ENCODE results near the gene CIP2A. TPM values are rescaled to one million over a fixed set of nuclear protein-coding genes. Genes with fewer than 3 reads are reported as not detected.
"Not testable (repeated sequence)": the region's sequence is repeated elsewhere in the genome, so short reads cannot be mapped to it uniquely, and the experiment has no call there.

The CIP2A gene
- 49.7 and 54.0 TPM in 2 replicates for total RNA-seq

DNA sequence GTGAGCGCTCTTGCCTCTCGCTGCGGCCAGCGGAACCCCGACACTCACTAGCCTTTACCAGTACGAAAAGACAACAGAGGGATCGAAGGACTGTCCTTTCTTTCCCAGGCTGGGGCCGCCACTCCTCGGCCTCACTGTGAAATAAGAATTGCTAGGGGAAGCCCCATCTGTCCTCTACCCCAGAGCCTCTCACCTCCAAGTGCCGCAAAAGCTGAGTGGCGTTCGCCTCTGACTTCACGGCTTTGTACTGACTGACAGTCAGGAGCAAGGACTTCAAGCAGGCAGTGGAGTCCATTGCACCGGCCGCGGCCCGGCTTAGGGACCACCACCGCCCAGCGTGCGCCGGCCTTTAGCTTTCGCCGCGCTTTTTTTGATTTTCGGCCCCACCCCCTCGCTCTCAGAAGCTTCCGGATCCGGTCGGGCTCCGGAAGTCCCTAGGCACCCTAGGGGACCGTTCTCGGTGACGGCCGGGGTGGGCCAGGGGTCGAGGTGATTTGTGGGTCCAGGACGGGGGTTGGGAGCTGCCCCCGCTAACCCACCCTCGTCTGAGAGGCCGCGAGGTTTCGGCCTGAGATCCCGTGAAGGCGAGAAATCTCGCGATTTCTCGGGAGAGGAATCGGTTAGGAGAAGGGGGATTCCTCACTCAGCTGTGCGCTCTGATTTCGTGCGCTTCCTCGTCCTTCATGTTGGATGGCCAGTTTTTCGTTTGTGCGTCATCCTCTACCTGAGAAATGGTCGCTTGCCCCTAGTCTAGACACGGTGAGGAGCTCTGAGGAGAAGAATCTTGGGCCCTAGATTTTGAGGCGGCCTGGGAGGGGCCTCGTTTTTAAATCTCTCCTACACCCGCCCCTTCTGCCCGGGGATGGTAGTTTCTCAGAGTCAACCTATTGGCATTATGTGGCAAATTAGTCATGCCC lies at the start of gene CIP2A, which contains the start of gene DZIP3:
Gene CIP2A, minus strand, starts transcription at position 358 of the 917 bp plus-strand sequence. Its CDS starts 63 bp downstream, at position 295.
Gene DZIP3, plus strand, starts transcription at position 642 of the 917 bp plus-strand sequence. CDS start 15,685 bp downstream, outside the sequence.
- Mint-ChIP-seq H3K4me1 (ENCODE audit: low read depth) (peaks cover 65% of the 10 kb centered on the region), H3K9me3 (no peaks in the 10 kb centered on the region), H3K27ac (peak within 1 kb of the TSS; percentile 95), H3K27me3 (ENCODE audit: insufficient read depth) (no peaks in the 10 kb centered on the region), H3K4me3 (peak within 1 kb of the TSS; percentile 94), H3K36me3 (ENCODE audit: low read depth) (peaks cover 15% of the 10 kb centered on the region)
- DNase-seq (ENCODE audit: low spot score): peak; percentile 80
- intact Hi-C loops (cut with micrococcal nuclease): loop anchor here (1.0 to 10.0 kb wide), 14 partner anchors 9 to 1215 kb away; partner anchors contain the start of genes BBX, CD47, HHLA2 and IFT57

GRCh38 chr3:108629974-108630373 lies 40.7 kb upstream of the CIP2A start:
- Mint-ChIP-seq H3K36me3 (ENCODE audit: low read depth) (peaks cover 5% of the 10 kb centered on the region), H3K4me1 (ENCODE audit: low read depth) (no peaks in the 10 kb centered on the region), H3K27me3 (ENCODE audit: insufficient read depth) (no peaks in the 10 kb centered on the region), H3K4me3 (no peak overlapping the region), H3K9me3 (no peaks in the 10 kb centered on the region), H3K27ac (no peak overlapping the region)
- intact Hi-C loops (cut with micrococcal nuclease): no loop called here
- no peak for DNase-seq (ENCODE audit: low spot score)

- no peak for DNase-seq (ENCODE audit: low spot score)
- no peaks in the 10 kb centered on the region for H3K27me3 Mint-ChIP-seq (ENCODE audit: insufficient read depth)
- H3K27ac Mint-ChIP-seq: no peak overlapping the region
- intact Hi-C loops (cut with micrococcal nuclease): no loop called here
- no peaks in the 10 kb centered on the region for H3K4me1 Mint-ChIP-seq (ENCODE audit: low read depth)
- H3K36me3 Mint-ChIP-seq (ENCODE audit: low read depth): peaks cover 2% of the 10 kb centered on the region
- no peaks in the 10 kb centered on the region for H3K9me3 Mint-ChIP-seq
- no peak overlapping the region for H3K4me3 Mint-ChIP-seq
Measured at GRCh38 chr3:108623504-108623903, 34.3 kb upstream of the CIP2A start.

DNA sequence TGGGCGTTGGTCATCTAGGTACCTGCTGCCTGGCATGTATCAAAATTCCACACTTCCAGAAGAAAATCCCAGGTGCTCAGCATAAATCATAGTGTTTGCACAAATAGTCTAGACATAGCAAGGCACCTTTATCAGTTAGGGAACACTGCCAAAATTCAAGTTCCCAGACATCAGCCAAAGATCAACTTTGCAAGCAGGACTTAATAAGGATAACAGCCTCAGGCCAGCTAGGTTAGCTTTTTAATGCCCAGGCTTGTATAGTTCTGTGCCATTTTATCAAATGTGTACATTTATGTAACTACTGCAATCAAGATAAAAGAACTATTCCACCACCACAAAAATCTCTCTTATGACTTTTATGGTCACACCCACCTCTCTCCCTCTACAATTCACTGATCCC lies 31.0 kb upstream of the CIP2A start:
- intact Hi-C loops (cut with micrococcal nuclease): no loop called here

GRCh38 chr3:108616090-108616489 lies 26.9 kb upstream of the CIP2A start:
- H3K27ac Mint-ChIP-seq; H3K9me3 Mint-ChIP-seq; H3K4me1 Mint-ChIP-seq (ENCODE audit: low read depth); H3K27me3 Mint-ChIP-seq (ENCODE audit: insufficient read depth); H3K36me3 Mint-ChIP-seq (ENCODE audit: low read depth); DNase-seq (ENCODE audit: low spot score); intact Hi-C loops (cut with micrococcal nuclease); H3K4me3 Mint-ChIP-seq: not testable (repeated sequence)

More for the DNA sequence above, 31.0 kb upstream of the CIP2A start:
- DNase-seq (ENCODE audit: low spot score): no peak
- H3K36me3 Mint-ChIP-seq (ENCODE audit: low read depth): peaks cover 2% of the 10 kb centered on the region
- H3K4me1 Mint-ChIP-seq (ENCODE audit: low read depth): no peaks in the 10 kb centered on the region
- no peak overlapping the region for H3K4me3 Mint-ChIP-seq
- no peaks in the 10 kb centered on the region for H3K27me3 Mint-ChIP-seq (ENCODE audit: insufficient read depth)
- H3K27ac Mint-ChIP-seq: no peak overlapping the region
- H3K9me3 Mint-ChIP-seq: no peaks in the 10 kb centered on the region

GRCh38 chr3:108610651-108611050 lies 21.4 kb upstream of the CIP2A start:
- Mint-ChIP-seq H3K4me1 (ENCODE audit: low read depth) (peaks cover under 1% of the 10 kb centered on the region), H3K4me3 (no peak overlapping the region), H3K27ac (no peak overlapping the region), H3K27me3 (ENCODE audit: insufficient read depth) (no peaks in the 10 kb centered on the region), H3K36me3 (ENCODE audit: low read depth) (peaks cover 12% of the 10 kb centered on the region), H3K9me3 (no peaks in the 10 kb centered on the region)
- intact Hi-C loops (cut with micrococcal nuclease): no loop called here
- DNase-seq (ENCODE audit: low spot score): no peak

DNA sequence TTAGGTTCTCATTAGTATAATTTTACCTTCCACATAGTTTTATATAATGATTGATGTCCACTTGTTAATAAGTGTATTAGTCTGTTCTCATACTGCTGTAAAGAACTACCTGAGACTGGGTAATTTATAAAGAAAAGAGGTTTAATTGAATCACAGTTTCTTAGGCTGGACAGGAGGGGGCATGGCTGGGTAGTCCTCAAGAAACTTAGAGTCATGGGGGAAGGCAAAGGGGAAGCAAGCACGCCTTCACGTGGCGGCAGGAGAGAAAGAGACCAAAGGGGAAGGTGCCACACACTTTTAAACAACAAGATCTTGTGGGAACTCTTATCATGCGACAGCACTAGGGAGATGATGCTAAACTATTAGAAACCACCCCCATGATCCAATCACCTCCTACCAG lies 19.5 kb upstream of the CIP2A start:
- peaks cover 19% of the 10 kb centered on the region for H3K4me1 Mint-ChIP-seq (ENCODE audit: low read depth)
- DNase-seq (ENCODE audit: low spot score): no peak
- no peak overlapping the region for H3K4me3 Mint-ChIP-seq

DNA sequence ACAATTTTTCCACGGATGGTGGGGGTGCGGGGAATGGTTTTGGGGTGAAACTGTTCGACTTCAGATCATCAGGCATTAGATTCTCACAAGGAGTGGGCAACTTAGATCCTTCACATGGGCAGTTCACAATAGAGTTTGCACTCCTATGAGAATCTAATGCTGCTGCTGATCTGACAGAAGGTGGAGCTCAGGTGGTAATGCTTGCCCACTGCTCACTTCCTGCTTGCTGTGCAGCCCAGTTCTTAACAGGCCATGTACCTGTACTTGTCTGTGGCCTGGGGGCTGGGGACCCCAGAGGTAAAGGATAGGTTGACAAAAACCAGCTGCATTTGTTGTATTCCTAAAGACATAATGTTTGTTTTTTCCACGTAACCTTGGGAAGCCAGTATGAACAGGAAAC lies 16.3 kb upstream of the CIP2A start:
- no peak for DNase-seq (ENCODE audit: low spot score)
- H3K4me3 Mint-ChIP-seq: no peak overlapping the region
- H3K27ac Mint-ChIP-seq: no peak overlapping the region
- H3K9me3 Mint-ChIP-seq: peaks cover 5% of the 10 kb centered on the region
- peaks cover 41% of the 10 kb centered on the region for H3K4me1 Mint-ChIP-seq (ENCODE audit: low read depth)
- intact Hi-C loops (cut with micrococcal nuclease): no loop called here
- no peaks in the 10 kb centered on the region for H3K27me3 Mint-ChIP-seq (ENCODE audit: insufficient read depth)
- peaks cover 10% of the 10 kb centered on the region for H3K36me3 Mint-ChIP-seq (ENCODE audit: low read depth)

More for the DNA sequence above, 19.5 kb upstream of the CIP2A start:
- intact Hi-C loops (cut with micrococcal nuclease): no loop called here
- H3K27ac Mint-ChIP-seq: no peak overlapping the region
- peaks cover 9% of the 10 kb centered on the region for H3K36me3 Mint-ChIP-seq (ENCODE audit: low read depth)
- no peaks in the 10 kb centered on the region for H3K27me3 Mint-ChIP-seq (ENCODE audit: insufficient read depth)
- H3K9me3 Mint-ChIP-seq: no peaks in the 10 kb centered on the region

DNA sequence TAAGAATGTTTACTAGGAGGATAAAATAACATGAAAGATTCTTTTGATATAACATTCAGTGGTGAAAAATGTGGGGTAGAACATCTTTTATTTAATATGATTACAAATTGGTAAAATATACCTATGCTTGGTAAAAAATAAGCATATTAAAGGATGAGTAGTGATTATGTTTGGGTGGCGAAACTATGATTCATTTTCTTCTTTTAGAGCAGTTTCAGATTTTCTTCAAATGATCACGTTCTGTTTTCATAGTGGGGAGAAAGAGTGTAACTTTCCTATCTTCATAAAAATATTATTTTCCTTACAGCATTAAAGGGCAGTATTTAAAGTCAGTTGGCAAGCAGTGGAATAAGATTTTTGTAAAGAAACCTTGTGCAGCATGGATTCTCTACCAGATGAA lies 15.8 kb upstream of the CIP2A start:
- no peak for DNase-seq (ENCODE audit: low spot score)
- H3K27me3 Mint-ChIP-seq (ENCODE audit: insufficient read depth): no peaks in the 10 kb centered on the region
- H3K4me1 Mint-ChIP-seq (ENCODE audit: low read depth): peaks cover 42% of the 10 kb centered on the region

DNA sequence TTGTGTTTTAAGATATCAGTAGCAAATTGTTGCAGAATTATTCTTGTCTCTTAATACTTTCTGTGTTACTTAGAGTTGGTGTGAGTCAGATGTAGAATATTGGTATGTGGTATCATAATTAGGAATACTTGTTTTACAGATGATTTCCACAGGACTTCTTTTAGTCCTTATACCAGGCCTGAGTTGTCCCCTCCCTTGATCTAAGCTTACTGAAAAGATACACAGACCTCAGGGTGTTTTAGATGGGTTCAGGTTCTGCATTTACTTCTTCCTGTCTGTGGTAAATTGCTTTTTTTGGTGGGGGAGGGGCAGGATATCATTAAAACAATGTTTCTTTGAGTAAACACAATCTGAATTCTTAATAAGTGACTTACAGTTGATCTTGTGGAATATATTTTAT lies 14.5 kb upstream of the CIP2A start:
- no peak for DNase-seq (ENCODE audit: low spot score)
- Mint-ChIP-seq H3K36me3 (ENCODE audit: low read depth) (peaks cover 8% of the 10 kb centered on the region), H3K27me3 (ENCODE audit: insufficient read depth) (no peaks in the 10 kb centered on the region), H3K4me1 (ENCODE audit: low read depth) (peaks cover 52% of the 10 kb centered on the region), H3K9me3 (peaks cover 5% of the 10 kb centered on the region), H3K4me3 (peak overlapping the region; percentile 13), H3K27ac (peak overlapping the region; percentile 59)
- intact Hi-C loops (cut with micrococcal nuclease): no loop called here

More for the DNA sequence above, 15.8 kb upstream of the CIP2A start:
- Mint-ChIP-seq H3K9me3 (peaks cover 5% of the 10 kb centered on the region), H3K36me3 (ENCODE audit: low read depth) (peaks cover 10% of the 10 kb centered on the region), H3K27ac (no peak overlapping the region), H3K4me3 (no peak overlapping the region)
- intact Hi-C loops (cut with micrococcal nuclease): no loop called here

- H3K9me3 Mint-ChIP-seq: peaks cover 5% of the 10 kb centered on the region
- H3K27ac Mint-ChIP-seq: peak overlapping the region; percentile 80
- intact Hi-C loops (cut with micrococcal nuclease): no loop called here
- no peak for DNase-seq (ENCODE audit: low spot score)
- H3K4me3 Mint-ChIP-seq: peak overlapping the region; percentile 45
- H3K36me3 Mint-ChIP-seq (ENCODE audit: low read depth): peaks cover 7% of the 10 kb centered on the region
- peaks cover 52% of the 10 kb centered on the region for H3K4me1 Mint-ChIP-seq (ENCODE audit: low read depth)
- H3K27me3 Mint-ChIP-seq (ENCODE audit: insufficient read depth): no peaks in the 10 kb centered on the region
Measured at GRCh38 chr3:108602935-108603294, 13.7 kb upstream of the CIP2A start.

- H3K27ac Mint-ChIP-seq: peak overlapping the region; percentile 80
- H3K9me3 Mint-ChIP-seq: peaks cover 5% of the 10 kb centered on the region
- H3K27me3 Mint-ChIP-seq (ENCODE audit: insufficient read depth): no peaks in the 10 kb centered on the region
- intact Hi-C loops (cut with micrococcal nuclease): no loop called here
- peaks cover 52% of the 10 kb centered on the region for H3K4me1 Mint-ChIP-seq (ENCODE audit: low read depth)
- DNase-seq (ENCODE audit: low spot score): no peak
- H3K36me3 Mint-ChIP-seq (ENCODE audit: low read depth): peaks cover 3% of the 10 kb centered on the region
- H3K4me3 Mint-ChIP-seq: peak overlapping the region; percentile 45
Measured at GRCh38 chr3:108602249-108602934, 13.2 kb upstream of the CIP2A start.
